ENCODE results near the gene TBCD.

The TBCD gene

GRCh38 chr17:82865774-82866395 lies 114.0 kb downstream of the TBCD start:
- TF ChIP-seq Cebpa-rat (IDR thresholded peaks at IDR 0.05) = no peak
- Histone ChIP-seq H3K27me3 (peaks cover 5% of the 10 kb centered on the region; the same call in 1 of the 2 replicates), H3K9ac (peak overlapping the region; percentile 17; the same call in 1 of the 2 replicates), H3K9me3 (no peaks in the 10 kb centered on the region), H3K27ac (peak overlapping the region; percentile 74), H3K4me3 (peak overlapping the region; percentile 48; the same call in 1 of the 2 replicates), H3K4me1 (peaks cover 100% of the 10 kb centered on the region), H4K20me1 (peaks cover 85% of the 10 kb centered on the region), H3K4me2 (peak overlapping the region; percentile 100), H3K36me3 (peaks cover 5% of the 10 kb centered on the region; the same call in 1 of the 2 replicates)

- Histone ChIP-seq H3K27me3 (peaks cover 5% of the 10 kb centered on the region; the same call in 1 of the 2 replicates), H4K20me1 (peaks cover 78% of the 10 kb centered on the region), H3K36me3 (peaks cover 5% of the 10 kb centered on the region; the same call in 1 of the 2 replicates), H3K4me3 (peak overlapping the region; percentile 54; the same call in 1 of the 2 replicates), H3K9ac (peak overlapping the region; percentile 17; the same call in 1 of the 2 replicates), H3K27ac (peak overlapping the region; percentile 74), H3K9me3 (no peaks in the 10 kb centered on the region), H3K4me1 (peaks cover 99% of the 10 kb centered on the region), H3K4me2 (peak overlapping the region; percentile 100)
- TF ChIP-seq Cebpa-rat (IDR thresholded peaks at IDR 0.05) = no peak
Measured at GRCh38 chr17:82866590-82867191, 114.8 kb downstream of the TBCD start.

GRCh38 chr17:82867763-82868325 lies 116.0 kb downstream of the TBCD start:
- H3K27me3 ChIP-seq = peaks cover 5% of the 10 kb centered on the region; the same call in 1 of the 2 replicates
- H3K9ac ChIP-seq = peak overlapping the region; percentile 43
- H3K4me2 ChIP-seq = peak overlapping the region; percentile 100
- peaks cover 69% of the 10 kb centered on the region for H4K20me1 ChIP-seq
- no peak for TF ChIP-seq Cebpa-rat (IDR thresholded peaks at IDR 0.05)
- peaks cover 99% of the 10 kb centered on the region for H3K4me1 ChIP-seq
- H3K4me3 ChIP-seq = peak overlapping the region; percentile 54
- peak overlapping the region; percentile 74 for H3K27ac ChIP-seq
- peaks cover 5% of the 10 kb centered on the region; the same call in 1 of the 2 replicates for H3K36me3 ChIP-seq
- no peaks in the 10 kb centered on the region for H3K9me3 ChIP-seq

GRCh38 chr17:82868715-82869131 lies 116.9 kb downstream of the TBCD start:
- Histone ChIP-seq H3K4me1 (peaks cover 99% of the 10 kb centered on the region), H3K4me2 (peak overlapping the region; percentile 100), H3K27me3 (peaks cover 5% of the 10 kb centered on the region; the same call in 1 of the 2 replicates), H4K20me1 (peaks cover 68% of the 10 kb centered on the region), H3K9me3 (no peaks in the 10 kb centered on the region), H3K27ac (peak overlapping the region; percentile 92), H3K9ac (peak overlapping the region; percentile 79; the same call in 1 of the 2 replicates), H3K4me3 (peak overlapping the region; percentile 54), H3K36me3 (peaks cover 5% of the 10 kb centered on the region; the same call in 1 of the 2 replicates)
- no peak for TF ChIP-seq Cebpa-rat (IDR thresholded peaks at IDR 0.05)

- Histone ChIP-seq H3K27ac (peak overlapping the region; percentile 92), H4K20me1 (peaks cover 68% of the 10 kb centered on the region), H3K36me3 (peaks cover 5% of the 10 kb centered on the region; the same call in 1 of the 2 replicates), H3K4me3 (peak overlapping the region; percentile 54), H3K27me3 (peaks cover 5% of the 10 kb centered on the region; the same call in 1 of the 2 replicates), H3K9ac (peak overlapping the region; percentile 79), H3K4me1 (peaks cover 99% of the 10 kb centered on the region), H3K4me2 (peak overlapping the region; percentile 100), H3K9me3 (no peaks in the 10 kb centered on the region)
- TF ChIP-seq Cebpa-rat (IDR thresholded peaks at IDR 0.05) = no peak
Measured at GRCh38 chr17:82869536-82869935, 117.7 kb downstream of the TBCD start.

GRCh38 chr17:82870091-82870491 lies 118.2 kb downstream of the TBCD start:
- Histone ChIP-seq H3K4me3 (peak overlapping the region; percentile 54), H3K9ac (peak overlapping the region; percentile 79), H3K36me3 (peaks cover 5% of the 10 kb centered on the region; the same call in 1 of the 2 replicates), H4K20me1 (peaks cover 68% of the 10 kb centered on the region), H3K4me1 (peaks cover 99% of the 10 kb centered on the region), H3K27ac (peak overlapping the region; percentile 92), H3K9me3 (no peaks in the 10 kb centered on the region), H3K27me3 (peaks cover 5% of the 10 kb centered on the region; the same call in 1 of the 2 replicates), H3K4me2 (peak overlapping the region; percentile 100)
- no peak for TF ChIP-seq Cebpa-rat (IDR thresholded peaks at IDR 0.05)

GRCh38 chr17:82870541-82870940 lies 118.7 kb downstream of the TBCD start:
- peaks cover 99% of the 10 kb centered on the region for H3K4me1 ChIP-seq
- no peak for TF ChIP-seq Cebpa-rat (IDR thresholded peaks at IDR 0.05)
- H3K4me2 ChIP-seq = peak overlapping the region; percentile 100

GRCh38 chr17:82871056-82871775 lies 119.4 kb downstream of the TBCD start:
- Histone ChIP-seq H3K9me3 (no peaks in the 10 kb centered on the region), H3K27me3 (peaks cover 5% of the 10 kb centered on the region; the same call in 1 of the 2 replicates), H3K9ac (peak overlapping the region; percentile 79), H3K27ac (peak overlapping the region; percentile 92), H3K4me1 (peaks cover 99% of the 10 kb centered on the region), H3K36me3 (peaks cover 12% of the 10 kb centered on the region), H3K4me3 (peak overlapping the region; percentile 54), H4K20me1 (peaks cover 67% of the 10 kb centered on the region), H3K4me2 (peak overlapping the region; percentile 100)
- TF ChIP-seq Cebpa-rat (IDR thresholded peaks at IDR 0.05) = no peak

More at GRCh38 chr17:82870541-82870940, 118.7 kb downstream of the TBCD start:
- Histone ChIP-seq H3K27me3 (peaks cover 5% of the 10 kb centered on the region; the same call in 1 of the 2 replicates), H4K20me1 (peaks cover 68% of the 10 kb centered on the region), H3K36me3 (peaks cover 10% of the 10 kb centered on the region), H3K9me3 (no peaks in the 10 kb centered on the region), H3K9ac (peak overlapping the region; percentile 79), H3K27ac (peak overlapping the region; percentile 92), H3K4me3 (peak overlapping the region; percentile 54)
